Measurements from ENCODE around the gene MED27. TPM values are rescaled to one million over a fixed set of nuclear protein-coding genes. Genes with fewer than 3 reads are reported as not detected.

MED27 gene
- total and polyA plus RNA-seq, 2 experiments from 2014 or later, result 21.4 to 41.1 TPM

GRCh38 chr9:132043708-132044107 is 36.0 kb downstream of the MED27 start:
- no peak for DNase-seq
- Histone ChIP-seq H3K9me3 (ENCODE audit: low read depth) (no peaks in the 10 kb centered on the region), H4K20me1 (ENCODE audit: insufficient read depth) (no peaks in the 10 kb centered on the region), H3K4me3 (no peak overlapping the region), H2AFZ (no peak overlapping the region), H3K79me2 (ENCODE audit: insufficient read depth) (peaks cover 85% of the 10 kb centered on the region), H3F3A (ENCODE audit: insufficient read depth) (peaks cover 13% of the 10 kb centered on the region), H3K9ac (no peak overlapping the region), H3K27ac (0 out of 2 replicates have a peak overlapping the region, but pooled peaks have one; percentile 75), H3K36me3 (ENCODE audit: low read depth) (no peaks in the 10 kb centered on the region), H3K4me1 (ENCODE audit: insufficient read depth) (peaks cover 33% of the 10 kb centered on the region), H3K4me2 (ENCODE audit: unreplicated experiment) (peak overlapping the region; percentile 64), H3K27me3 (replicated peaks; ENCODE audit: insufficient read depth) (no peaks in the 10 kb centered on the region), H3K9me2 (ENCODE audit: insufficient read depth) (no peaks in the 10 kb centered on the region)
- in situ Hi-C loops (cut with MboI), result no loop called here
- WGBS, 2 experiments (ENCODE audit: low coverage in 1 of 2, low lambda C conversion rate in 2 of 2, missing lambda C conversion rate in 2 of 2), result 94 to 100% methylated on average over 3 of the region's 3 CpGs
- TF ChIP-seq EZH2 (IDR thresholded peaks at IDR 0.05; ENCODE audit: insufficient read depth, poor library complexity, severe bottlenecking), result no peak
- no peak for TF ChIP-seq EZH2phosphoT487 (IDR thresholded peaks at IDR 0.05; ENCODE audit: insufficient read depth, low read depth)

GRCh38 chr9:132042324-132042723 is 37.3 kb downstream of the MED27 start:
- Histone ChIP-seq H4K20me1 (ENCODE audit: insufficient read depth) (no peaks in the 10 kb centered on the region), H3K4me2 (ENCODE audit: unreplicated experiment) (peak overlapping the region; percentile 64), H3K27ac (peak overlapping the region; percentile 75), H3K79me2 (ENCODE audit: insufficient read depth) (peaks cover 82% of the 10 kb centered on the region), H3K4me3 (peak overlapping the region; percentile 39; the same call in 1 of the 2 replicates), H2AFZ (no peak overlapping the region), H3F3A (ENCODE audit: insufficient read depth) (peaks cover 13% of the 10 kb centered on the region), H3K9me3 (ENCODE audit: low read depth) (no peaks in the 10 kb centered on the region), H3K9me2 (ENCODE audit: insufficient read depth) (no peaks in the 10 kb centered on the region), H3K4me1 (ENCODE audit: insufficient read depth) (peaks cover 33% of the 10 kb centered on the region), H3K27me3 (replicated peaks; ENCODE audit: insufficient read depth) (no peaks in the 10 kb centered on the region), H3K36me3 (ENCODE audit: low read depth) (no peaks in the 10 kb centered on the region), H3K9ac (peak overlapping the region; percentile 53; the same call in 1 of the 2 replicates)
- 25 to 26% methylated on average over 4 of the region's 4 CpGs for WGBS, 2 experiments (ENCODE audit: low coverage in 1 of 2, low lambda C conversion rate in 2 of 2, missing lambda C conversion rate in 2 of 2)
- DNase-seq, result peak; percentile 96
- in situ Hi-C loops (cut with MboI), result no loop called here
- no peak for TF ChIP-seq EZH2 (IDR thresholded peaks at IDR 0.05; ENCODE audit: insufficient read depth, poor library complexity, severe bottlenecking)
- TF ChIP-seq EZH2phosphoT487 (IDR thresholded peaks at IDR 0.05; ENCODE audit: insufficient read depth, low read depth), result no peak

- peaks cover 33% of the 10 kb centered on the region for H3K4me1 ChIP-seq (ENCODE audit: insufficient read depth)
- 0 out of 2 replicates have a peak overlapping the region, but pooled peaks have one; percentile 1 for H3K9ac ChIP-seq
- TF ChIP-seq EZH2phosphoT487 (IDR thresholded peaks at IDR 0.05; ENCODE audit: insufficient read depth, low read depth) (no peak), EZH2 (IDR thresholded peaks at IDR 0.05; ENCODE audit: insufficient read depth, poor library complexity, severe bottlenecking) (no peak)
- no peaks in the 10 kb centered on the region for H3K27me3 ChIP-seq (replicated peaks; ENCODE audit: insufficient read depth)
- DNase-seq, result no peak
- no peak overlapping the region for H3K4me3 ChIP-seq
- peak overlapping the region; percentile 75 for H3K27ac ChIP-seq
- no peaks in the 10 kb centered on the region for H4K20me1 ChIP-seq (ENCODE audit: insufficient read depth)
- no peaks in the 10 kb centered on the region for H3K9me3 ChIP-seq (ENCODE audit: low read depth)
- no peak overlapping the region for H2AFZ ChIP-seq
- peaks cover 82% of the 10 kb centered on the region for H3K79me2 ChIP-seq (ENCODE audit: insufficient read depth)
- H3K4me2 ChIP-seq (ENCODE audit: unreplicated experiment), result no peak overlapping the region
- no peaks in the 10 kb centered on the region for H3K36me3 ChIP-seq (ENCODE audit: low read depth)
- in situ Hi-C loops (cut with MboI), result no loop called here
- peaks cover 13% of the 10 kb centered on the region for H3F3A ChIP-seq (ENCODE audit: insufficient read depth)
- 83% methylated on average over 9 of the region's 9 CpGs for WGBS, 2 experiments (ENCODE audit: low coverage in 1 of 2, low lambda C conversion rate in 2 of 2, missing lambda C conversion rate in 2 of 2)
- no peaks in the 10 kb centered on the region for H3K9me2 ChIP-seq (ENCODE audit: insufficient read depth)
Observed at GRCh38 chr9:132041798-132042197, 37.9 kb downstream of the MED27 start.

GRCh38 chr9:132040808-132041207 is 38.9 kb downstream of the MED27 start:
- H2AFZ ChIP-seq, result no peak overlapping the region
- no peaks in the 10 kb centered on the region for H3K9me2 ChIP-seq (ENCODE audit: insufficient read depth)
- peaks cover 13% of the 10 kb centered on the region for H3F3A ChIP-seq (ENCODE audit: insufficient read depth)
- no peak overlapping the region for H3K9ac ChIP-seq
- no peaks in the 10 kb centered on the region for H4K20me1 ChIP-seq (ENCODE audit: insufficient read depth)
- no peaks in the 10 kb centered on the region for H3K9me3 ChIP-seq (ENCODE audit: low read depth)
- peaks cover 82% of the 10 kb centered on the region for H3K79me2 ChIP-seq (ENCODE audit: insufficient read depth)
- no peak overlapping the region for H3K4me3 ChIP-seq
- no peak for DNase-seq
- no peak for TF ChIP-seq EZH2phosphoT487 (IDR thresholded peaks at IDR 0.05; ENCODE audit: insufficient read depth, low read depth)
- no peak for TF ChIP-seq EZH2 (IDR thresholded peaks at IDR 0.05; ENCODE audit: insufficient read depth, poor library complexity, severe bottlenecking)
- 68 to 77% methylated on average over 5 of the region's 5 CpGs for WGBS, 2 experiments (ENCODE audit: low coverage in 1 of 2, low lambda C conversion rate in 2 of 2, missing lambda C conversion rate in 2 of 2)
- H3K27me3 ChIP-seq (replicated peaks; ENCODE audit: insufficient read depth), result no peaks in the 10 kb centered on the region
- H3K4me2 ChIP-seq (ENCODE audit: unreplicated experiment), result no peak overlapping the region
- H3K27ac ChIP-seq, result no peak overlapping the region
- no peaks in the 10 kb centered on the region for H3K36me3 ChIP-seq (ENCODE audit: low read depth)
- in situ Hi-C loops (cut with MboI), result no loop called here
- peaks cover 28% of the 10 kb centered on the region for H3K4me1 ChIP-seq (ENCODE audit: insufficient read depth)

- Histone ChIP-seq H3K9me3 (ENCODE audit: low read depth) (no peaks in the 10 kb centered on the region), H3K4me3 (no peak overlapping the region), H3K79me2 (ENCODE audit: insufficient read depth) (peaks cover 82% of the 10 kb centered on the region), H4K20me1 (ENCODE audit: insufficient read depth) (no peaks in the 10 kb centered on the region), H3K4me1 (ENCODE audit: insufficient read depth) (peaks cover 28% of the 10 kb centered on the region), H3F3A (ENCODE audit: insufficient read depth) (peaks cover 13% of the 10 kb centered on the region), H3K27me3 (replicated peaks; ENCODE audit: insufficient read depth) (no peaks in the 10 kb centered on the region), H3K36me3 (ENCODE audit: low read depth) (no peaks in the 10 kb centered on the region), H3K4me2 (ENCODE audit: unreplicated experiment) (no peak overlapping the region), H3K27ac (no peak overlapping the region), H2AFZ (no peak overlapping the region), H3K9me2 (ENCODE audit: insufficient read depth) (no peaks in the 10 kb centered on the region), H3K9ac (no peak overlapping the region)
- 97 to 98% methylated on average over 10 of the region's 10 CpGs for WGBS, 2 experiments (ENCODE audit: low coverage in 1 of 2, low lambda C conversion rate in 2 of 2, missing lambda C conversion rate in 2 of 2)
- no peak for TF ChIP-seq EZH2phosphoT487 (IDR thresholded peaks at IDR 0.05; ENCODE audit: insufficient read depth, low read depth)
- TF ChIP-seq EZH2 (IDR thresholded peaks at IDR 0.05; ENCODE audit: insufficient read depth, poor library complexity, severe bottlenecking), result no peak
- in situ Hi-C loops (cut with MboI), result no loop called here
- no peak for DNase-seq
Observed at GRCh38 chr9:132040246-132040645, 39.4 kb downstream of the MED27 start.
